Transverse colon (tissue), 4 donors: ENCODE measurements around the gene HSPG2. TPM values are rescaled to one million over a fixed set of nuclear protein-coding genes. Genes with fewer than 3 reads are reported as not detected.

ENCODE experiments used
- DNase-seq: peaks from one replicate; pipeline ENCODE4 v3.0.0-alpha.2; 2019
- H3K27ac ChIP-seq, 4 donors: fragments of 200-600 bp; sonication (generic); 2 replicates each; pipeline ENCODE4 v1.5.1; 2016 to 2018; ENCODE audit warnings: inconsistent platforms in 4 of 4
- H3K27me3 ChIP-seq: fragments of 200-600 bp; sonication (generic); 2 replicates; pipeline ENCODE4 v1.5.1; 2017; ENCODE audit warnings: inconsistent platforms
- H3K36me3 ChIP-seq, 4 donors: fragments of 200-600 bp; sonication (generic); 2 replicates each; pipeline ENCODE4 v1.5.1; 2017 to 2019; ENCODE audit warnings: inconsistent platforms in 4 of 4
- H3K4me1 ChIP-seq, 4 donors: fragments of 200-600 bp; sonication (generic); 2 replicates each; pipeline ENCODE4 v1.5.1; 2017 to 2020; ENCODE audit warnings: inconsistent platforms in 4 of 4
- H3K4me3 ChIP-seq, 4 donors: fragments of 200-600 bp; sonication (generic); 1 replicate in 1 of 4; 2 replicates in 3 of 4; pipeline versions ENCODE4 v1.5.1 to v1.6.1; 2017 to 2019; ENCODE audit warnings: inconsistent platforms in 4 of 4
- H3K9me3 ChIP-seq, 2 donors: fragments of 200-600 bp; sonication (generic); 2 replicates each; pipeline ENCODE4 v1.5.1; 2017 to 2019; ENCODE audit warnings: inconsistent platforms in 2 of 2
- CTCF ChIP-seq, 5 experiments: fragments of 200-600 bp in 3 of 5; fragments of 450-650 bp in 2 of 5; sonication (generic) in 3 of 5; IDR thresholded peaks; 1 replicate in 2 of 5; 2 replicates in 3 of 5; pipeline ENCODE4 v1.5.1; 2016 to 2017; ENCODE audit warnings: antibody characterized with exemption in 5 of 5, inconsistent platforms in 3 of 5, mild to moderate bottlenecking in 2 of 5, moderate library complexity in 1 of 5
- EP300 ChIP-seq: sonication (generic); formaldehyde crosslinking; IDR thresholded peaks from one replicate; pipeline ENCODE4 v1.6.1; 2017; ENCODE audit warnings: antibody characterized with exemption, low read depth
- POLR2A ChIP-seq: fragments of 450-650 bp; IDR thresholded peaks from one replicate; pipeline ENCODE4 v1.6.1; 2016; ENCODE audit warnings: antibody characterized with exemption, mild to moderate bottlenecking, moderate library complexity
- POLR2AphosphoS5 ChIP-seq, 3 donors: sonication (generic); formaldehyde crosslinking; IDR thresholded peaks; one replicate each; pipeline ENCODE4 v1.6.1; 2016; ENCODE audit warnings: antibody characterized with exemption in 3 of 3
- WGBS, 2 donors: methylation state at CpG; one replicate each; pipeline ENCODE4 v1.1.5; 2018; ENCODE audit warnings: low coverage in 1 of 2; 5-methylcytosine and 5-hydroxymethylcytosine counted together
- in situ Hi-C, 4 donors: fragments of 200-750 bp; cut with MboI; loops; one replicate each; pipeline versions ENCODE4 v1.15.0 to v1.15.1; 2017; ENCODE audit warnings: low sequenced_read_pairs in 3 of 4, low pct_ligation_motif_present in 1 of 4, low pct_unique_long_range_greater_than_20kb in 1 of 4
- intact Hi-C: fragments of 100-400 bp; cut with DNase I; formaldehyde crosslinking; loops from one replicate; pipeline ENCODE4 v1.15.1; 2023; ENCODE audit warnings: low total_unique reads
- total RNA-seq, 4 donors: library from RNA; depleted of rRNA; stranded (reverse); fragments of >200 nt; gene quantifications; one replicate each; pipeline ENCODE4 v1.1.0, GENCODE V29; 2016

HSPG2 gene
- total RNA-seq, 4 donors from 2014 or later, result 107 to 343 (median 228) TPM

GRCh38 chr1:21869620-21870121 lies 67.4 kb downstream of the HSPG2 start:
- Histone ChIP-seq H3K27ac (peak overlapping the region; percentile 31 to 70 (median 64)), H3K4me1 (peaks cover 0 to 14% (median 9%) of the 10 kb centered on the region in 4 donors), H3K9me3 (no peaks in the 10 kb centered on the region), H3K4me3 (no peak overlapping the region), H3K27me3 (no peaks in the 10 kb centered on the region), H3K36me3 (peaks cover 0 to 10% (median 0%) of the 10 kb centered on the region in 4 donors)
- in situ Hi-C loops, result loop anchor here in 1 of 4 donors (25.0 kb wide), 1 partner anchor 93 kb away; no protein-coding TSS in a partner anchor
- TF ChIP-seq POLR2A (no peak), CTCF (IDR thresholded peaks at IDR 0.05) (no peak), POLR2AphosphoS5 (IDR thresholded peaks at IDR 0.05) (peak; percentile 32 to 56 (median 54))
- peak; percentile 80 for DNase-seq
- WGBS, 2 donors, result 48% methylated on average over 13 of the region's 13 CpGs; no CpG with 5 or more reads in 1 of the 2 donors
- intact Hi-C loops, result no loop called here

- Histone ChIP-seq H3K9me3 (no peaks in the 10 kb centered on the region), H3K27me3 (no peaks in the 10 kb centered on the region), H3K4me3 (no peak overlapping the region), H3K4me1 (peaks cover 0 to 14% (median 9%) of the 10 kb centered on the region in 4 donors), H3K36me3 (peaks cover 0 to 3% (median 0%) of the 10 kb centered on the region in 4 donors), H3K27ac (peak overlapping the region in 3 of 4 donors; percentile 63 to 70 (median 66))
- no peak for TF ChIP-seq POLR2A
- no peak for TF ChIP-seq EP300
- no peak for TF ChIP-seq CTCF (IDR thresholded peaks at IDR 0.05)
- TF ChIP-seq POLR2AphosphoS5 (IDR thresholded peaks at IDR 0.05), result no peak
- intact Hi-C loops, result no loop called here
- no peak for DNase-seq
- in situ Hi-C loops, result loop anchor here in 1 of 4 donors (25.0 kb wide), 1 partner anchor 93 kb away; no protein-coding TSS in a partner anchor
- WGBS, 2 donors, result 64% methylated on average over 12 of the region's 12 CpGs; no CpG with 5 or more reads in 1 of the 2 donors
These were observed 68.1 kb downstream of the HSPG2 start for GRCh38 chr1:21868941-21869454.

GRCh38 chr1:21868482-21868881 lies 68.6 kb downstream of the HSPG2 start:
- H3K27ac ChIP-seq, result peak overlapping the region in 3 of 4 donors; percentile 14 to 70 (median 66)
- TF ChIP-seq EP300, result no peak
- TF ChIP-seq POLR2A, result no peak
- no peak for TF ChIP-seq CTCF (IDR thresholded peaks at IDR 0.05)
- TF ChIP-seq POLR2AphosphoS5 (IDR thresholded peaks at IDR 0.05), result no peak
- intact Hi-C loops, result no loop called here
- no peak overlapping the region for H3K4me3 ChIP-seq
- no peak for DNase-seq
- no peaks in the 10 kb centered on the region for H3K27me3 ChIP-seq
- H3K36me3 ChIP-seq, result no peaks in the 10 kb centered on the region
- no peaks in the 10 kb centered on the region for H3K9me3 ChIP-seq
- WGBS, 2 donors, result 94 to 100% methylated on average over 1 to 7 of the region's 7 CpGs
- in situ Hi-C loops, result loop anchor here in 1 of 4 donors (25.0 kb wide), 1 partner anchor 94 kb away; no protein-coding TSS in a partner anchor
- peaks cover 0 to 14% (median 9%) of the 10 kb centered on the region in 4 donors for H3K4me1 ChIP-seq

- DNase-seq, result no peak
- TF ChIP-seq CTCF (IDR thresholded peaks at IDR 0.05) (no peak), POLR2AphosphoS5 (IDR thresholded peaks at IDR 0.05) (no peak), POLR2A (no peak), EP300 (no peak)
These were observed 69.6 kb downstream of the HSPG2 start for GRCh38 chr1:21867451-21867996.

More at GRCh38 chr1:21867451-21867996, 69.6 kb downstream of the HSPG2 start:
- Histone ChIP-seq H3K27ac (peak overlapping the region in 2 of 4 donors; percentile 20 to 77), H3K36me3 (no peaks in the 10 kb centered on the region), H3K4me1 (peaks cover 0 to 14% (median 9%) of the 10 kb centered on the region in 4 donors), H3K27me3 (no peaks in the 10 kb centered on the region), H3K4me3 (no peak overlapping the region), H3K9me3 (no peaks in the 10 kb centered on the region)
- in situ Hi-C loops, result loop anchor here in 1 of 4 donors (25.0 kb wide), 1 partner anchor 95 kb away; no protein-coding TSS in a partner anchor
- WGBS, 2 donors, result 64% methylated on average over 5 of the region's 5 CpGs
- intact Hi-C loops, result no loop called here
